Adrenal gland (tissue), 12 donors: ENCODE results near the gene CTXND1. TPM values are rescaled to one million over a fixed set of nuclear protein-coding genes. Genes with fewer than 3 reads are reported as not detected.
A peak's percentile ranks its signal among the peaks of the same experiment; 100 is the strongest.

ENCODE experiments used
- DNase-seq, 7 donors: peaks; one replicate each; pipeline ENCODE4 v3.0.0-alpha.2; 2019 to 2020
- H3K27ac ChIP-seq, 5 donors: fragments of 200-600 bp; sonication (generic) in 4 of 5; 1 replicate in 3 of 5; 2 replicates in 2 of 5; pipeline versions ENCODE4 v1.5.1 to v1.8.0; 2016 to 2020; ENCODE audit warnings: mild to moderate bottlenecking in 1 of 5
- H3K27me3 ChIP-seq: fragments of 200-600 bp; 2 replicates; pipeline ENCODE4 v1.8.0; 2021
- H3K36me3 ChIP-seq, 2 donors: fragments of 200-600 bp; replicated peaks in 1 of 2; 1 replicate in 1 of 2; 2 replicates in 1 of 2; pipeline versions ENCODE4 v1.5.1 to v1.8.0; 2018 to 2022
- H3K4me1 ChIP-seq, 2 donors: fragments of 200-600 bp; replicated peaks in 1 of 2; 1 replicate in 1 of 2; 2 replicates in 1 of 2; pipeline versions ENCODE4 v1.5.1 to v1.8.0; 2018 to 2021
- H3K4me3 ChIP-seq, 4 donors: fragments of 200-600 bp; sonication (generic) in 3 of 4; one replicate each; pipeline ENCODE4 v1.5.1; 2016 to 2018
- H3K9me3 ChIP-seq, 3 donors: fragments of 200-600 bp; sonication (generic) in 1 of 3; replicated peaks in 1 of 3; 1 replicate in 2 of 3; 2 replicates in 1 of 3; pipeline versions ENCODE4 v1.5.1 to v1.8.0; 2016 to 2021
- POLR2A ChIP-seq, 2 donors: fragments of 450-650 bp; IDR thresholded peaks; one replicate each; pipeline ENCODE4 v1.6.1; 2017; ENCODE audit warnings: antibody characterized with exemption in 2 of 2, mild to moderate bottlenecking in 2 of 2, moderate library complexity in 1 of 2
- whole genome bisulfite sequencing, 4 donors: extraction: QIAGEN DNeasy Blood & Tissue Kit in 2 of 4; methylation state at CpG; one replicate each; pipeline versions ENCODE4 v1.1.5 to v1.1.7; 2013 to 2017; 5-methylcytosine and 5-hydroxymethylcytosine counted together
- intact Hi-C, 2 donors: fragments of 100-400 bp; cut with DNase I; formaldehyde crosslinking; loops; one replicate each; pipeline versions ENCODE4 v1.14.1 to v1.15.0; 2022 to 2023
- polyA plus RNA-seq, 3 donors: library from polyadenylated mRNA; stranded (reverse); fragments of 200-250 nt in 2 of 3; fragments of 350-450 nt in 1 of 3; fragmentation: Illumina TruSeq in 1 of 3; extraction: RNeasy Lipid Tissue Mini Kit (QIAGEN cat#74804) in 1 of 3; gene quantifications; one replicate each; pipeline ENCODE4 v1.2.3, GENCODE V29; 2013 to 2014
- total RNA-seq, 9 donors: library from RNA; depleted of rRNA in 4 of 9; stranded (reverse); fragments of >200 nt in 4 of 9; fragments of 120-200 nt in 1 of 9; fragmentation: NEBNext Ultra II Directional in 1 of 9; extraction: Animal tissue kit (Norgen Biotek cat#: 25700) in 1 of 9; gene quantifications; one replicate each; pipeline versions ENCODE4 v1.1.0 to v1.2.4, GENCODE V29; 2013 to 2023
- TF ChIP-seq, protein P1 (sequence below), 6 experiments: fragments of 450-650 bp in 4 of 6; fragments of 200-600 bp in 2 of 6; sonication (generic) in 1 of 6; IDR thresholded peaks; 1 replicate in 5 of 6; 2 replicates in 1 of 6; pipeline versions ENCODE4 v1.5.1 to v1.8.0; 2016 to 2021; ENCODE audit warnings: antibody characterized with exemption in 6 of 6, mild to moderate bottlenecking in 2 of 6, moderate library complexity in 1 of 6
- donor health status: healthy with polysubstance abuse.
- donor health status: Bipolar disorder and iron deficiency.
- donor health status: DM: yes; HTN: yes; CAD: no.
- donor health status: DM: no; HTN: no; CAD: no.
- donor health status: DM: no; HTN: no; CAD: no.
- donor health status: DM: yes; HTN: yes; CAD: no.

The CTXND1 gene
- total and polyA plus RNA-seq, 12 donors: 0.55 to 17.4 (median 4.3) TPM

DNA sequence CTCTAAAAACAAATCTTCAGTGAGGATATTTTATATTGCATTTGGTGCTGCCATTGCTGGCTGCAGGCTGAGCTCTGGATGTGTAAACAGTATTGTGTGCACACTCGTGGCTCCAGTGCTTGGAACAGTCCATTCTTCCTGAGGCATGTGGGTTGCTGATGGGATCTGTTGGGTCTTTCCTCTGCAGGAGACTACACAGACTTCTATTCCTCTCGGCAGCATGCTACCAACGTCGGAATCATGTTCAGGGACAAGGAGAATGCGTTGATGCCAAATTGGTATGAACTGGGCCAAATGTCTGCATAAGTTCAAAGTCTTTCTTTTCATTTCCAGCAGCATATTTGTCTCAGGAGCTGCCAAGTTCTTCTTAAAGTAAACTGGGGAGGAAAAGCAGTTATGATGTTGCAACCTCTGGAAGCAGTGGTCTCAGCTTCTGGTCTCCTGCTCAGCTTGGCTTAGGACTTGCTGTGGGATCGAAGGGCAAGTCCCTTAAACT is 89.9 kb downstream of the CTXND1 start:
- H3K36me3 ChIP-seq: peaks cover 0 to 9% of the 10 kb centered on the region in 2 donors
- intact Hi-C loops: loop anchor here in 1 of 2 donors (10.0 kb wide), 1 partner anchor 97 kb away; no protein-coding TSS in a partner anchor
- WGBS, 4 donors: 18 to 48% (median 39%) methylated on average over 6 of the region's 6 CpGs
- no peaks in the 10 kb centered on the region for H3K27me3 ChIP-seq
- H3K9me3 ChIP-seq: no peaks in the 10 kb centered on the region
- H3K4me3 ChIP-seq: no peak overlapping the region
- TF ChIP-seq, protein P1, sequence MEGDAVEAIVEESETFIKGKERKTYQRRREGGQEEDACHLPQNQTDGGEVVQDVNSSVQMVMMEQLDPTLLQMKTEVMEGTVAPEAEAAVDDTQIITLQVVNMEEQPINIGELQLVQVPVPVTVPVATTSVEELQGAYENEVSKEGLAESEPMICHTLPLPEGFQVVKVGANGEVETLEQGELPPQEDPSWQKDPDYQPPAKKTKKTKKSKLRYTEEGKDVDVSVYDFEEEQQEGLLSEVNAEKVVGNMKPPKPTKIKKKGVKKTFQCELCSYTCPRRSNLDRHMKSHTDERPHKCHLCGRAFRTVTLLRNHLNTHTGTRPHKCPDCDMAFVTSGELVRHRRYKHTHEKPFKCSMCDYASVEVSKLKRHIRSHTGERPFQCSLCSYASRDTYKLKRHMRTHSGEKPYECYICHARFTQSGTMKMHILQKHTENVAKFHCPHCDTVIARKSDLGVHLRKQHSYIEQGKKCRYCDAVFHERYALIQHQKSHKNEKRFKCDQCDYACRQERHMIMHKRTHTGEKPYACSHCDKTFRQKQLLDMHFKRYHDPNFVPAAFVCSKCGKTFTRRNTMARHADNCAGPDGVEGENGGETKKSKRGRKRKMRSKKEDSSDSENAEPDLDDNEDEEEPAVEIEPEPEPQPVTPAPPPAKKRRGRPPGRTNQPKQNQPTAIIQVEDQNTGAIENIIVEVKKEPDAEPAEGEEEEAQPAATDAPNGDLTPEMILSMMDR (IDR thresholded peaks at IDR 0.05): no peak
- TF ChIP-seq POLR2A (IDR thresholded peaks at IDR 0.05): no peak
- DNase-seq: peak in 5 of 7 donors; percentile 39 to 57 (median 48)
- H3K27ac ChIP-seq: peak overlapping the region in 4 of 5 donors; percentile 5 to 97 (median 88)
- peaks cover 39 to 47% of the 10 kb centered on the region in 2 donors for H3K4me1 ChIP-seq

DNA sequence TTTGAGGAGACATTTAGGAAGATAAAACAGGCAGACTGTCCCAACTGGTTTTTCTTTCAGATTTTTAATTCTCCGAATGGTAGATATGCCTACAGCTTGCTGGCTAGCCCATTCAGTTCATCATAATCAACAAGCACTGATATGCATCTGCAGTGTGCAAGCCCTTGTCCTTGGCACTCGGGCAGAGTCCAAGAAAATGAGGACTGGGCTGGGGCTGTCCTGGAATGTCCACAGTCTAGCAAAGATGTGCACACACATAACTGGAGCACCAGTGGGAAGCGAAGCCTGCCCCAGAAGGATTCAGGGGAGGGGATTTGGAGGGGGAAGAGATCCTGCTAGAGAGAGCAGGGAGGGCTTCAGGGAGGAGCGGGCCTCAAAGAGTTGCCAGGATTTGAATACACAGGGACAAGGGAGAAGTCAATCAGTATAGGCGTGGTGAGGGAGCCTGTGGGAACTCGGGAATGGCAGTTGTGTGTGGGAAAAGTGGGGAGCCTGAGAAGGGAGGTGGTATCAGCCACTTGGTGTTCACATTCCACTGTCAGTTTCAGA is 90.5 kb downstream of the CTXND1 start:
- peak in 1 of 2 donors; percentile 23 for TF ChIP-seq POLR2A (IDR thresholded peaks at IDR 0.05)
- TF ChIP-seq, protein P1 (IDR thresholded peaks at IDR 0.05): no peak
- H3K27ac ChIP-seq: peak overlapping the region; percentile 5 to 97 (median 88)
- DNase-seq: peak in 6 of 7 donors; percentile 17 to 75 (median 67)
- 70 to 80% (median 74%) methylated on average over 6 of the region's 6 CpGs for WGBS, 4 donors
- peaks cover 42 to 47% of the 10 kb centered on the region in 2 donors for H3K4me1 ChIP-seq
- intact Hi-C loops: loop anchor here in 1 of 2 donors (10.0 kb wide), 1 partner anchor 97 kb away; no protein-coding TSS in a partner anchor
- no peaks in the 10 kb centered on the region for H3K9me3 ChIP-seq
- no peak overlapping the region for H3K4me3 ChIP-seq
- H3K27me3 ChIP-seq: no peaks in the 10 kb centered on the region
- H3K36me3 ChIP-seq: peaks cover 0 to 9% of the 10 kb centered on the region in 2 donors

DNA sequence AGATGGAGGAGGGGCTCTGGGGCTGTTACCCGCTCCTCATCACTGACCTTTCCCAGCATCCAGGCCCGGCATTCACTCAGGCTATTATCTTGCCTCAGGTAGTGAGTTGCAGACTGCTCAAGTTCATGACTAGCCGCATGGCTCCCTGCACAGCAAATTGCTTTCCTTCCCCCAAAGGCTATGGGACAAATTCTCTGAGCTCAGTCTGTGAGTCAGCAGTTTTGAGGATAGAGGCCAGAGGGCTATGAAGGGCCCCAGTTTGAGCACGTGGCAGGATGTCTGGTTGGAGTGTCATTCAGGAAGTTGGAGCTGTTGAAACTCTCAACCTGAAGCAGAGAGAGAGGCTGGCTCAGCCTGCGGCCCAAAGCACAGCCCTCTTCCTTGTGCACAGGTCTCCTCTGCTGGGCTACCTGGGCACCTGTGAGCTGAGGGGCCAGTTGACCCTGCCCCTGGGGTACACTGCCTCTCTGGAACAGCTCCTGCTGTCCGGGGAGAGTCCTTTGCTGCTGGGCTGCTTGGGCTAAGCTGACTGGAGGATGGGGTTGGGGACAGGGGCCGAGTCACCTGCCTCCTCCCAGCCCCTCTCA is 91.3 kb downstream of the CTXND1 start:
- H3K27me3 ChIP-seq: no peaks in the 10 kb centered on the region
- H3K9me3 ChIP-seq: no peaks in the 10 kb centered on the region
- intact Hi-C loops: loop anchor here in 1 of 2 donors (10.0 kb wide), 1 partner anchor 96 kb away; no protein-coding TSS in a partner anchor
- 10 to 54% (median 46%) methylated on average over 1 to 7 of the region's 7 CpGs for WGBS, 4 donors
- no peak overlapping the region for H3K4me3 ChIP-seq
- peaks cover 46 to 54% of the 10 kb centered on the region in 2 donors for H3K4me1 ChIP-seq
- DNase-seq: peak; percentile 67 to 92 (median 88)
- H3K27ac ChIP-seq: peak overlapping the region; percentile 63 to 97 (median 88)
- peaks cover 0 to 9% of the 10 kb centered on the region in 2 donors for H3K36me3 ChIP-seq
- peak in 1 of 2 donors; percentile 74 for TF ChIP-seq POLR2A (IDR thresholded peaks at IDR 0.05)
- TF ChIP-seq, protein P1 (IDR thresholded peaks at IDR 0.05): no peak

DNA sequence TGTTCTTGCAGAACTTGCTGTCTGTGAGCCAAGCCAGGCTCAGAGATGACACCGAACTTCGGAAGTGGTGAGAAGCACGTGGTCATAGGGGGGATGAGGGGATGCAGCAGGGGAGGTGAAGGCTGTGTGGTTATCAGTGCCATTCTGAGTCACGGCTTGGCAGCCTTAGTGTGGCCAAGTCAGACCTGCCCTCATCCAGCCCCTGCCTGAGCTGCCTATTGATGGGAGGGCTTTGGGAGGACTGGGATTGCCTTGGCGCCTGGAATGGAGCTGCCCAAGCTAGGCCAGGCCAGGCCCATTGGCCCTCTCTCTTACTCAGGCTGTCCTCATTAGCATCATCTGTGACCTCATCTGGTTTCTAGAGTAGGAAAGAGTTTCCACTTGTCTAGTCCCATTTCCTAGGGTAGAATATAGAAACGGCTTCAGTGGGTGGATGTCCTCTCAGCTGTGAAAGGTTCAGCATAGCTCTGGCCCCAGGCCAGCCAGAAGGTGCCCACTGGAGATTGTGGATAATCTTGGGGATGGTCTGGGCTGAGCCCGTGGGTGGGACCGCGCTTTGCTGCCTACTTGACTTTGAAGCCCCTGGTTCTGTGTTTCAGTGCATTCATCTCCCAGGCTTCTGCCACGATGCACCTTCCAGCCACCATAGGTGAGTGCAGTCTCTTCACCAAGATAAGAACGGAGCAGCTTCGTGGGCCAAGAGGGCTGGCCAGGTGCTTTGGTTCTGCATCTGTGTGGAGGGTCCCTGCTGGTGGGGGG is 92.0 kb downstream of the CTXND1 start:
- peaks cover 0 to 9% of the 10 kb centered on the region in 2 donors for H3K36me3 ChIP-seq
- peak overlapping the region; percentile 63 to 97 (median 88) for H3K27ac ChIP-seq
- peak in 1 of 2 donors; percentile 19 for TF ChIP-seq POLR2A (IDR thresholded peaks at IDR 0.05)
- TF ChIP-seq, protein P1 (IDR thresholded peaks at IDR 0.05): no peak
- H3K4me3 ChIP-seq: no peak overlapping the region
- 72 to 92% (median 76%) methylated on average over 7 to 12 of the region's 12 CpGs for WGBS, 4 donors
- H3K4me1 ChIP-seq: peaks cover 53 to 61% of the 10 kb centered on the region in 2 donors
- H3K27me3 ChIP-seq: no peaks in the 10 kb centered on the region
- DNase-seq: peak; percentile 65 to 93 (median 86)
- intact Hi-C loops: loop anchor here in 1 of 2 donors (10.0 kb wide), 1 partner anchor 95 kb away; no protein-coding TSS in a partner anchor
- no peaks in the 10 kb centered on the region for H3K9me3 ChIP-seq
